Stimulated activated CD8-positive, alpha-beta memory T cell treated with anti-CD3 and anti-CD28 coated beads, Interleukin-12 subunit alpha, Interleukin-12 subunit beta, amount 100 ng/mL, for 4 hours (primary cell): ENCODE data around the gene ODF2.
"Not testable (repeated sequence)": the region's sequence is repeated elsewhere in the genome, so short reads cannot be mapped to it uniquely, and the experiment has no call there.

Experiments used
- DNase-seq: peaks from one replicate; pipeline ENCODE4 v3.0.0-alpha.2; 2020; ENCODE audit warnings: low read depth

ODF2 gene

GRCh38 chr9:128484686-128485413, 29.0 kb downstream of the ODF2 start:
- no peak for DNase-seq

- DNase-seq = no peak
Observed at GRCh38 chr9:128485414-128485855, 29.6 kb downstream of the ODF2 start.

DNA sequence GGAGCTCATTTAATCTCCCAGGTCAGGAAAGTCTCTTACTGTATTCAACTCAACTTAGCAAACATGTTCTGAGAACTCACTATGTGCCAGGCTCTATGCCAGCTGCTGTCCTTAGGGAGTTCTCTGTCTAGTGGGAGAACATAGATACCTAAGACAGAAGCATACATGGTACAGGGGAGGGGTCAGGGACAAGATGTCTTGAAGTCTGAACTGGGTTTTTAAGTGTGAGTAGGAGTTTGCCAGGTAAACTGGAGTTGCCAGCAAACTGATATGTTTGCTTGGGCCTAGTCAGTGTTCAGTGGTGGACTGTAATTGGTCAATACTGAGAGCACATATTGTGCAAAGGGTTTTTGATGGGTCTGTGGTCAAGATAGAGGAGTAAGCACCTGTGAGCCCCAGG, 30.4 kb downstream of the ODF2 start:
- no peak for DNase-seq

- no peak for DNase-seq
Observed at GRCh38 chr9:128493424-128493823, 37.6 kb downstream of the ODF2 start.

- DNase-seq = no peak
Observed at GRCh38 chr9:128494108-128494745, 38.4 kb downstream of the ODF2 start.

- no peak for DNase-seq
Observed at GRCh38 chr9:128494746-128495129, 38.9 kb downstream of the ODF2 start.

GRCh38 chr9:128495296-128495695, 39.5 kb downstream of the ODF2 start:
- DNase-seq = no peak

- no peak for DNase-seq
Observed at GRCh38 chr9:128495804-128496417, 40.1 kb downstream of the ODF2 start.

GRCh38 chr9:128497824-128498610, 42.2 kb downstream of the ODF2 start:
- no peak for DNase-seq

- no peak for DNase-seq
Observed at GRCh38 chr9:128498911-128499310, 43.1 kb downstream of the ODF2 start.

DNA sequence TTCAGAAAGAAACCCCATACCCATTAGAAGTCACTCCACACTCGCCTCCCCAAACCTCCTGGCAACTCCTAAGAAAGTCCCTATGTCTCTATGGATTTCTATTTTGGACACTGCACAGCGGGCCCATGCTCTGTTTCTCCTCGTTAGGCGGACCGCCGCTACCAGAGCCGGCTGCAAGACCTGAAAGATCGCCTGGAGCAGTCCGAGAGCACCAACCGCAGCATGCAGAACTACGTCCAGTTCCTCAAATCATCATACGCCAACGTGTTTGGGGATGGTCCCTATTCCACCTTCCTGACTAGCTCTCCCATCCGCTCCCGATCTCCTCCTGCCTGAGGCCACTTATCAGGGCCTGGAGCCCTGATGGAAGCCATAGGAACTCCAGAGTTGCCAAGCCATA, 44.1 kb downstream of the ODF2 start:
- DNase-seq = no peak

DNA sequence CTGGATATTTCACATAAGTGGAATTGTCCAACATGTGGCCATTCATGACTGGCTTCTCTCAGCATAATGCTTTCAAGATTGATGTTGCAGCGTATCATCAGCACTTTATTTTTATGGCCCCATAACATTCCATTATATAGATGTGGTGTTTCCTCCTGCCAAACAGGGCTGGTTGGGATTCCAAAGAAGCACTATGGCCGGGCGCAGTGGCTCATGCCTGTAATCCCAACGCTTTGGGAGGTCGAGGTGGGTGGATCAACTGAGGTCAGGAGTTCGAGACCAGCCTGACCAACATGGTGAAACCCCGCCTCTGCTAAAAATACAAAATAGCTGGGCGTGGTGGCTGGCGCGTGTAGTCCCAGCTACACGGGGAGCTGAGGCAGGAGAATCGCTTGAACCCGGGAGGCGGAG, 47.6 kb downstream of the ODF2 start:
- DNase-seq = not testable (repeated sequence)

DNA sequence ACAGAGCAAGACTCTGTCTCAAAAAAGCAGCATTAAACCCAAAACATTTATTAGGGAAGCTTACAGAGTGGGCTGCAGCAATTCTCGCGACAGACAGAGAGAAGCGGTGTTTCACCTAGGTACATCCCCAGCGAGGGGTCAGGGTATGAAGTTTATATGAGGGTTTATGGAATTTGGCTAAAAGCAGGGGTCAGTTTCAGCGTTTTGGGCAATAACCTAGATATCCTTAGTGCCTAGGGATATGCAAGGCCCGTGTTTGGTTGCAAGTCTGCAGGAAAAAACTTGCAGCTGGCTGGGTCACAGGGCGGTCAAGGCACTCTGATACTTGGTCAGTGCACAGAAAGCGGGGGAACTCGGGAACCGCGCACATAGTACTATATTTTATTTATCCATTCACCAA, 48.1 kb downstream of the ODF2 start:
- no peak for DNase-seq

- DNase-seq = peak; percentile 97
Observed at GRCh38 chr9:128504485-128505413, 48.9 kb downstream of the ODF2 start, which contains the start of gene GLE1. Gene GLE1, plus strand, starts transcription at chr9:128504719. Its CDS starts 87 bp downstream, at chr9:128504806.

DNA sequence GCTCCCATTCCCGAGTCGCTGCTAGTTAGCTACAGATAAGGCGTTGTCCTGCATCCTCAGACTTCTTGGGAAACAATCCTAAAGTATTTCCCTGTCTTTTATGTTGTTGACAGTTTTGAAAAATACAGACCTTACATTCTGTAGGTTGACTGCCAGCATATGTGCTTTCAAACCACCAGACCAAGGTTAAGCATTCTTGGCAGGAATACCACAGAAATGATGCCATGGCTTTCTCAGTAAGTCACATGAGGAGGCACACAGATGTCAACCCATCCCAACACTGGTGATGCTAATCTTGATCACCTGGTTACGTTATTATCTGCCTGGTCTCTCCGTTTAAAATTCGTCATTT, 49.6 kb downstream of the ODF2 start:
- DNase-seq = no peak

DNA sequence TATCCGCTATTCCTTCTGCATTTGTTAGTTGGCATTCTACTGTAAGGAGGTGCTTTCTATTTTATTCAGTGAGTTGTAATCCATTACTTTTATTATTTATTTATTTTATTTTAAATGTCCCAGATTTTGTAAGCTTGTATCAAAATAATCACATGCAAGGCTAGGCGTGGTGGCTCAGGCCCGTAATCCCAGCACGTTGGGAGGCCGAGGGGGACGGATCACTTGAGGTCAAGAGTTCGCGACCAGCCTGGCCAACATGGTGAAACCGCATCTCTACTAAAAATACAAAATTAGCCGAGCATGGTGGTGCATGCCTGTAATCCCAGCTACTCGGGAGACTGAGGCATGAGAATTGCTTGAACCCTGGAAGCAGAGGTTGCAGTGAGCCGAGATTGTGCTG, 50.1 kb downstream of the ODF2 start:
- not testable (repeated sequence) for DNase-seq

GRCh38 chr9:128512820-128513219, 57.0 kb downstream of the ODF2 start:
- no peak for DNase-seq

GRCh38 chr9:128521956-128522355, 66.2 kb downstream of the ODF2 start:
- DNase-seq = no peak

DNA sequence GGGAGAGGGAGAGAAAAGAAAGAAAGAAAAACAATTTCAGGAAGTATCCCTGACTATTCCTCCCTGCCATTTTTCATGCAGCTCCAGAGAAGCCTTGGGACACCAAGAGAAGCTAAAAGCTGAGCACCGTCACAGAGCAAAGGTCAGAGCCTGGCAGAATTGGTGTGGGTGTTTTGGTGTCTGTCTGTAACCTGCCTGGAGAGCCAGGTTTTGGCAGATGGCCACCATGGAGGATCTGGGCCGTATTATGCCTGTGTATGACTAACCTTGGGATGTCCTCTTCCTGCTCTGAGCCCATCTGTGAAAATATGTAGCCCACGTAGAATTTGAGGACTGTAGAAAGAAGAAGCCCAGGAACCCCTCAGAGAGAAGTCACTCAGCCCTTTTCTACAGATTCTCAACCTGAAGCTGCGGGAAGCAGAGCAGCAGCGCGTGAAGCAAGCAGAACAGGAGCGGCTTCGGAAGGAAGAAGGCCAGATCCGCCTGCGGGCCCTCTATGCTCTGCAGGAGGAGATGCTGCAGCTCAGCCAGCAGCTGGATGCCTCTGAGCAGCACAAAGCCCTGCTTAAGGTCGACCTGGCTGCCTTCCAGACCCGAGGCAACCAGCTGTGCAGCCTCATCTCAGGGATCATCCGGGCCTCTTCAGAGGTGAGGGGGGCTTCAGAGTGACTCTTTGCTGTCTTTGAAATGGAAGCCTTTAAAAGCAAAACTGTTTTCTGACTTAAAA, 67.6 kb downstream of the ODF2 start:
- no peak for DNase-seq

GRCh38 chr9:128526720-128527119, 70.9 kb downstream of the ODF2 start:
- no peak for DNase-seq
